Activated gamma-delta T cell treated with Interleukin-2 at 50 U/mL for 16 hours (primary cell): ENCODE measurements around the gene AGK.
"Not testable (repeated sequence)": the region's sequence is repeated elsewhere in the genome, so short reads cannot be mapped to it uniquely, and the experiment has no call there.

Experiments
- DNase-seq: peaks from one replicate; pipeline ENCODE4 v3.0.0-alpha.2; 2020

The AGK gene

DNA sequence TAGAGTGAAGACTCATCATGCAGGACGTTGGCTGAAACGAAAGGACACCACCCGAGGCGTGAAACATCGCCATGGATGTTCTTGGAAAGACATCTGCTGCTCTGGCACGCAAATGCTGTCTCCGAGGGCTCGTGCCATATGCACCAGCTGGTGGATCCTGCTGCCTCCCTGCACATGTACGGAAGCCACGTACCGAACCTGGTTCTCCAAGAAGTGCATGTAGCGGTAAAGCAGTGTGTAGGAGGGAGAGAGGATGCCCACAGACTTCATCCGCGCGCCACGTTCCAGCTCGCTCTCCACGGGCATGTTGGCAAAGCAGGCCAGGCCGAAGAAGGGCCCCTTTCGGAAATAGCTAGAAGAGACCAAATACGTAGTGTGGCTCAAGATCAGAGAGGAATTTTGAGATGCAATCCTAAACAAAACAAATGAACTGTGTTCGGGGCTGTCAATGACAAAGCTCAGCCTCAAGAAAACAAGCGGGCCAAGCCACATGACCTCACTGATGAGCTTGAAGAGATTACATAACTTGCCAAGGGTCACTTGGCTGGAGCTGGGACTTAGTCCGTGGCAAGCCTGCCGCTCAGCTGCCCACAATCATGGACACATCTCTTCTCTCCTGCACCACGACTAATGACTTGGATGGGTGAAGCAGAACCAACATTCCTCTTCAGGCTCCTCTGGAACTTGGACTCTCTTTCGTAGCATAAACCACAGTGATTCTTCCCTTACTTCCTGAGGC is 134.2 kb downstream of the AGK start:
- no peak for DNase-seq

GRCh38 chr7:141686074-141686473 is 134.9 kb downstream of the AGK start:
- no peak for DNase-seq

DNA sequence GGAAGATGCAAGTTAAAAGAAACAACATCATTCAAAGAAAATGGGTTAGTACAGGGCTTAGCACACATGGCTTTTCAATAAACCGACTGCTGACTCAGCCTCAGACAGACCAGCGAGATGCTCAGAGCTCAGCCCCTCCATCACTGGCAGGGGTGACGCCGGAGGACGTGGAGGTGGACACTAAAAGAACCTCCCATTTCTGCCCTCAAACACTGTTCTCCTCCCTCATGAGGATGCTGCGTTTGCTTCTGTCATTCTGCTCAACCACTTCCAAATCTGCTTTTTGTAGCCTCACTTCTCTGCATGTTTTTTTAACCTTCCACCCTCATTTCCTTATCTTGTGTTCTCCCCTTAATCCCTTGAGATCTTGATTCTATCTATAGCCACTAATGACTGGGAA is 135.5 kb downstream of the AGK start:
- no peak for DNase-seq

- DNase-seq: no peak
Observed at GRCh38 chr7:141688043-141688442, 136.8 kb downstream of the AGK start.

GRCh38 chr7:141689072-141689825 is 138.0 kb downstream of the AGK start:
- not testable (repeated sequence) for DNase-seq

GRCh38 chr7:141691540-141691939 is 140.3 kb downstream of the AGK start:
- DNase-seq: no peak

GRCh38 chr7:141691961-141692360 is 140.8 kb downstream of the AGK start:
- DNase-seq: no peak

GRCh38 chr7:141693082-141693481 is 141.9 kb downstream of the AGK start:
- DNase-seq: no peak

- no peak for DNase-seq
Observed at GRCh38 chr7:141695803-141696289, 144.6 kb downstream of the AGK start.

GRCh38 chr7:141696348-141696747 is 145.1 kb downstream of the AGK start:
- DNase-seq: no peak

- no peak for DNase-seq
Observed at GRCh38 chr7:141697211-141697871, 146.1 kb downstream of the AGK start.

DNA sequence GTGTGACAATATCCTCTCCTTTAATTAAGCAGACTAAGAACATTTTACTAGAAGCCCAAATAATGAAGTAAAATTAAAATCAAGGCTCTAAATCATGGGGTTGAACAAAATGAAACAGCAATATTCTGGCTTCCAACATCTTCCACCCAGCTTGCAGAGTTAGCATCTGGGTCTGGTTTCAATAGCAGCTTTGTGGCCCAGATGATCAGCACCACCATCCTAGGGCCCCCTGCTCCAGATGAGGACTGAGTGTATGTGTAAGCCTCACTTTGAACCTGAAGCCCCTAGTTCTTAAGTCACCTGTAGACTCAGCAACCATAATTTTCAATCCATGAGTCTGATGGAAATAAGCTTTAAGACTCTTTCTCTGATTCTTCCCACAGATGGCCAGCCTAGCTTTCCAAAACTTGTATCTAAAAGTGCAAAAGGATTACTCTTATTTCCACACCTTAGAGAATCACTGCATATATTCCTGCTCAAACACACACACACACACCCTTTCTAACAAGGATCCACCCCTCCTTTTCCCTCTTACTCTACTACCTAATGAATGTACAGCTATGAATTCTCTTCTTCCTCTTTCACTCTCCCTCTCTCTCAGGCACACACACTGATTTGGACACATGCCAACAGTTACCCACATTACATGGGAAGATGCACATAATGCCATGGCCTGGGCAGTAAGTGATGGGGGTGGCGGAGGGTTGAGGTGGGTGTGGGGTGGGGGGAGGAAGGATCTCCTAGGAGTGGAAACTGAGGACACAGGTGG is 147.2 kb downstream of the AGK start:
- no peak for DNase-seq

DNA sequence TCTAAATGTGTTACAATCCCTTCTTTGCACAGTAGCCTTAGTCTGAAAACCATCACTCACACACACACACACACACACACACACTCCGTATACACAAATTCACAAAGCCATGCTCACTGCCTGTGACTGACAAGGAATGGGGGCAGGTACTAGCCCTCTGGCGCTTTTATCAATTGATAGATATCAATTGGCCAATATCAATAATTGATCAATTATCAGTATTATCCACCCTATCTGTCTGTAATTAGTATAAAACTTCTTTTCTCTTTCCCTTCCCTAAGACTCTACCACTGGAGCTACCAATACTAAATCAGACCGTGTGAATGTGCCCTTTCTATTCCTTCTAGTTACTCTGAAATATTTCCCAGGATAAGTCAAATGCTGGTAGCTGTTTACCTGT is 148.7 kb downstream of the AGK start:
- no peak for DNase-seq

DNA sequence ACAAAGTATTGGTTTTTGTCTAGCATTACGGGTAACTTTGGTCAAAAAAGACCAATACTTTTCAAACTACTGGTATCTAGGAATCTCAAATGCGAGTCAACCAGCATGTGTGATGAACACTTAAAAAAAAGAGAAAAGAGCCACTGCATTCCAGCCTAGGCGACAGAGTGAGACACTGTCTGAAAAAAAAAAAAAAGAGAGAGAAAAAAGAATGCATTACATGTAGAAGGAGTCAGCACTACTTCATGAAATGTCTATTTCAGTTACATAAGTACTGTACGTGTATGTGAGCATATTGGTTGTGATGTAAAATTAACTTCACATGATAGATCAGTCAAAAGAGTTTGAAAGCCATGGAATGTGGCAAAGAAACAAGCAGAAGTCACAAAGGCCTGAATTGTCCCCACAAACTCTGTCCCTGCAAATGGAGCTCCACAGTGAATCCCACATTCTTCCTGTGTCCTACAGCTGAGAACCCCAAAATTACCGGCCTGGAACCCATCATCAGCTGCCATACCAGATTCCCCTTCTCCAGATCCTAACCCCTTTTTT is 149.2 kb downstream of the AGK start:
- DNase-seq: no peak

DNA sequence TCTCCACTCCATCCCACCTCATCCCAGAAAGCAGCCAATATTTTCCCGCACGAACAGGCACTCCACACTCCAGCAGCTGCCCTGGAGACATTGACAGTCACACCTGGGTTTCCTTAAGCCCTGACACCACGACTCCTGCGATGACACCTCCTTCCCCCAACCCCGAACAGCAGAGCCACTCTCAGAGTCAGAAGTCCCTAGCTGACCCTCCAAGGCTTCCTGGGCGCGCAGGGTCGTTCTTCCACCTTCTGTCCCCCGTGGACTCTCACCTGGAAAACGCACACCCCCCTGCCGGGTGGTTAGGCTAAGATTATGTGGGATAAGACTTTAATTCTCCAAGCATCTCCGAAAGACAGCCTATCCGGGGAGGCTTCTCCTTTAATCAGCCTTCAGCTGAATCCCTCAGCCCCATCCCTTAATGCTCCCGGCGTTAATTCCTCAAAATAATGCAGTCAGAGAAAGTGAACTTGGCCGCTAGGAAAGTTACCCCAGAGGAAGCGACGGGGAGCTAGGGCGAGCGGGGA is 149.7 kb downstream of the AGK start:
- peak; percentile 9 for DNase-seq

GRCh38 chr7:141701489-141702046 is 150.4 kb downstream of the AGK start:
- DNase-seq: peak; percentile 78

GRCh38 chr7:141702047-141702567 is 150.9 kb downstream of the AGK start, which contains the start of gene DENND11:
Gene DENND11 (minus strand): TSS chr7:141702166. CDS start chr7:141702153, 13 bp downstream.
- DNase-seq: peak; percentile 39

- DNase-seq: no peak
Observed at GRCh38 chr7:141702892-141703291, 151.7 kb downstream of the AGK start.

- no peak for DNase-seq
Observed at GRCh38 chr7:141704112-141704511, 152.9 kb downstream of the AGK start.

- no peak for DNase-seq
Observed at GRCh38 chr7:141704741-141705140, 153.5 kb downstream of the AGK start.
